Endometrial microvascular endothelial cells (primary cell): ENCODE data around the gene CPS1. TPM values are rescaled to one million over a fixed set of nuclear protein-coding genes. Genes with fewer than 3 reads are reported as not detected.

Source experiments
- in situ Hi-C: cut with HindIII; loops from 2 replicates; pipeline ENCODE4 v1.10.0; 2017; ENCODE audit warnings: low sequenced_read_pairs, low pct_unique_long_range_greater_than_20kb; ENCODE audit errors: inconsistent ontology term
- total RNA-seq: library from RNA; depleted of rRNA; stranded (reverse); fragments of >200 nt; gene quantifications from one replicate; pipeline ENCODE4 v1.2.3, GENCODE V29; 2015; ENCODE audit errors: inconsistent ontology term

Gene CPS1
- total RNA-seq, 1 donor from 2014 or later: 1.1 TPM

- in situ Hi-C loops: no loop called here
Measured at GRCh38 chr2:210544007-210544590, 12.3 kb upstream of the CPS1 start.

DNA sequence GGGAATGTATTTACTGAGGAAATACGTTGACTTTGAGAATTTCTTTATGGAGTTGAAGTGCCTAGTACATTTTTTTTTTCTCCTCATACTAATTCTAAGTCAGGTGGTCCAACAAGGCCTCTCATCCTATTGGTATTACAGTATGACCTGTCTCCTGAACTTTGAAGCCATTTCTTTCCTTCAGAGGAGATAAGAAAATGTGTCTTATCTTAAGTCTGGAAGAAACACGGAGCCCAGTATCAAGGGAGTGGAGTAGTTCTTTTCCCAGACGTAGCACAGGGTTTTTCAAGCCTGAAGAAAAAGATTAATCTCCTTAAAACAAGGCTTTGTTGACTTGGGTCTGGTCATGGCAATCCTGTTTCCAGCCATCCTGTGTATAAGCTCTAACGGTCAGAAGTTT is 11.6 kb upstream of the CPS1 start:
- in situ Hi-C loops: no loop called here

DNA sequence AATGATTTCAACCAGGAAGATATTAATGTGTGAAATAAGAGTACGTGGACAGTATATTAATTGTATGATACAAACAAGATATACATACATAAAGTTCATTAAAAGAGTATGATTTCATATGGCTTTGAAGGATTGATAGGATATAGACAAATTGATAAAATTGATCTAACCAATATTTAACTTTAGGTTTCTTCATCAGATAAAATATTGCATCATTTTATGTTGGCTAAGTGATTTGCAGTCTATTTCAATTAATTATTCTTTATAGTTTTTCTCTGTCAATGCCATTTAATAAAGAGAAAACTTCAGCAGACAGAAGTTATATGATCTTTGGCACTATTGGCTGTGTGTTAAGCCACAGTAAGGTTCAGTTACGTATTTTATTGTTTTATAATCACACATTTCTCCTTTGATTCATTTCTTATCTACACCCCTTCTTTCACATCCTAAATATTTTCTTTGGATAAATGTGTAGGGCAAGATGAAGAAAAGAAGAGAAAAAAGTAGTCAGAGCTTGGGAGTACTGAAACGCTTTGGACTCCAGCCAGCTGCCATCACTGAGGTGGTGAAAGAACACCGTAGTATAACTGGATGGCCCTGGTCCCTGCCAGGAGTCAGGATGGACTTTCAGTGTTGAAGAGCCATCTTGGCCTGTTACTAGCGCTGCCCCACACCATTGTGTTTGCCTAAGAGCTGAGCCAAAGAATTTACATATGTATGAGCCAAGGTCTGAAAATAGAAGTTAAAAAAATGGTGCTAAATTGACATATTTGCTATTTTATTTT is 9.8 kb upstream of the CPS1 start:
- in situ Hi-C loops: no loop called here

DNA sequence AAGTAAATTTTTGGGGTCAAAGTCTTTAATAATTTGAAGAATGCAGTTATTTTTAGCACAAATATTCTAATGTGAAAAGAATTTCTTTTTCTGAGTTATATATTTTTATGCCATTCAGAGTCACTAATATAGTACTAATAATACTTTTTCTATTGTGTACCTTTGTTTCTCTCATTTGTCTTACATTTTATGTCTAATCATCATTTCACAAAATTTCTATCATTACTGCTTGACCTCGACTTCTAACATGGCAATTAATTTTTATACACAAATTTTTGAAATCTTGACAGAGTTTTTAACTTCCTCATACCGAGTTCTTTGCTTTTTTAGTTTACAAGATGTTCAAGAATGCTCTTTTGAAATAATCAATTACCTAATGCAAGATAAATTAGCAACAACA is 8.4 kb upstream of the CPS1 start:
- in situ Hi-C loops: no loop called here

DNA sequence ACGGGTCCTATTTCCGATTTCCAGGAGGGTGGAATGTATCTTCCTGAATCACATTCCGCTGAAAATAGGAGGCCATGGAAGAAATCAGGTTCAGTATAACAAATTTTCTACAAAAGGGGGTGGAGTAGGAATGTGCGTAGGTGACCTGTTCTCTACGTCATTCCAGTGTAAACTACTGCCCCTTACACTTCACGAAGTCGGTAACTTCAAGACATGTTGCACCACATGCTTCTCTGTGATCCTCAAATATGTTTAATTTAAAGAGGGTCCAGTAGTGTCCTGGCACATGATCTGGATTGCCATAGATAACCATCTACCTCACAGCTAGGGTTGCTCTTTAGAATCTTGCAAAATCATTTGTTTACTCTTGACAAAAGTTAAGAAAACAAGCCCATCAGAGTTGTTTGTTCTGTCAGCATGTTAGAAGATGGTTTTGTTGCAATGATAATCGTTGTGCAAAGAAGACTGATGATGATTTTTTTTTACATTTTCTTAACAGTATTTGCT is 7.5 kb upstream of the CPS1 start:
- in situ Hi-C loops: no loop called here

DNA sequence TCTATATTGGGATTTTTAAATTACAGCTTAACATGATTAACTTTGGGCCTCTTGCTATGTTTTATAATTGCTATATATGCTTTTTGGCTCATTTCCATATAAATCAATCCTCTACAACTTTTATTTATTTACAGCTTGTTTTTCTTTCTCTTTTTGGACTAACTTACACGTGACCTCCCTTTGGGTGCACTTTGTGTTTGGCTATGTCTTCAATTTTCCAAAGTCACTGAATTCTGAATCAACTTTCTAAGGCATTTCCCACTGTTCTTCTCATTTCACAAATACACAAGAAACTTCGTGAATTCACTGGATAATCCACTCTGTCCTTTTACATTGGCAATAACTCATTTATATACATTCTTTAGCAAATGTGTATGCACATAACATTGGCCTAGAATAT is 5.4 kb upstream of the CPS1 start:
- in situ Hi-C loops: no loop called here

DNA sequence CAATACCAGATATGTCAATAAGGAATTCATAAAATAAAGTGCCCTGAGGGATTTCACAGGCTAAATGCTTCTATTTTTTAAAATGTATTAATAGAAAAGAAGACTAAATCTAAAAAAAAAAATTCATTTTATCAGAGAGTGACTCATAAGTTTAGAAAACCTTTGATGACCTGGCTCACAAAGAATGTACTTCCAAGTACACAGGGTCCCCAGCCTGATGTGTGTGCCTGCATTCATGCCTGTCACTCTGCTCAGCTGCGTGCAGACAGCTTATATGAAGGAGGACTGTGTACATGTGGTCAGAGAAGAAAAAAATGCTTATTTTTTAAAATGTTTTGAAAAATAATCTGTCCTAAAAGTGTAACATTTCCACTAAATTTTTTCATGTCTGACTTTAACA is 3.0 kb upstream of the CPS1 start:
- in situ Hi-C loops: no loop called here

DNA sequence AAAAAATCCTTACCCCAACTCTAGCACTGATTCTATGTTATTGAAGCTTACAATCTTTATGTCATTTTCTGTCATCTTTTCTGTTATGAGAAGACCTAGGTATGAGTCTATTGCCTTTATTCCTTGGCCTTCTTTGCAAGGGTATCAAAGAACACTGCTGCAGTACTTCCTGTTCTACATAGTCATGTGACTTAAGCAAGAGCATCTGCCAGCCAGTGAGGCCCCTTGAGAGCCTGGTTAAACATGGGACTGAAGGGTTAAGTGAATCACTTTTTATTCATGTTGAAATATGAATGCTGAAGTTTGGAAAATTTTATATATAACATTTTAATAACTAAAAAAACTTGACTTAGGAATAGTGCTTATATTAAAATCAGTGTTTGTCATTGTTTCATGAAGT is 844 bp upstream of the CPS1 start:
- in situ Hi-C loops: no loop called here

DNA sequence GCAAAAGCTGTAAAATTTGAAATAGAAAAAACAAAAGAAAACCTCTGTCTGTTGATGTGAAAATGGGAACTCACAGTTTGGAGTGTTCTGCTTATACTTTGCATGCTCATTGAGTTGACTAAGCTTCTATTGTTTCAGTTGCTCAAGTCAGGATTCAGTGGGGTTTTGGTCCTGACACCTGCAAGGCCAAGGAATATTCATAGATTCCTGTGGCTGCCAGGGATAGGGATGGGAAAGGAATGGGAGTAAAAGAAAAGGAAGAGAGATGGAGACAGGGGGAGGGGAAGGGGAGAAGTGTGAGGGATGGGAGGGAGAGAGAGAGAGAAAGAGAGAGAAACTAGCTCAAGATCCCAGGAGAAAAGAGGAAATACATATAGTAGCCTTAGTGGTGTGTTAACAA is 1.3 kb downstream of the CPS1 start:
- in situ Hi-C loops: no loop called here

- in situ Hi-C loops: no loop called here
Measured at GRCh38 chr2:210558708-210559107, 2.3 kb downstream of the CPS1 start.

DNA sequence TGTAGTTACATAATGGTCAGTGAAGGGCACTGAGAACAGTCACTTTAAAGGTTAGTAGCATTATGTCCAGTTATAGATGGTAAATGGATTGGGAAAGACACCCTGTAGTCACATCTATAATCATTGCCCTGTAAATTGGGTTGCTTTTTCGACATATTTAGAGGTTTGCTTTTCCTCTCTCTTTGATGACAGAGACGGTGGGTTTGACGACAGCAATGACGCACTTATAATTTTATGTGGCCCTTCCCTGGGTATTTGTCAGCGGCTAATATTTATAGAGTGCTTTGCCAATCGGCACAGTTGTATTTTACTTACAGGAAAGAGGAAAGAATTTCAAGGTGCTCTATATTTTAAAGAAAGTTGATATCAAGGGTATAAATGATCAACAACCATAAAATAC is 2.8 kb downstream of the CPS1 start:
- in situ Hi-C loops: no loop called here

- in situ Hi-C loops: no loop called here
Measured at GRCh38 chr2:210561475-210561874, 5.1 kb downstream of the CPS1 start.

DNA sequence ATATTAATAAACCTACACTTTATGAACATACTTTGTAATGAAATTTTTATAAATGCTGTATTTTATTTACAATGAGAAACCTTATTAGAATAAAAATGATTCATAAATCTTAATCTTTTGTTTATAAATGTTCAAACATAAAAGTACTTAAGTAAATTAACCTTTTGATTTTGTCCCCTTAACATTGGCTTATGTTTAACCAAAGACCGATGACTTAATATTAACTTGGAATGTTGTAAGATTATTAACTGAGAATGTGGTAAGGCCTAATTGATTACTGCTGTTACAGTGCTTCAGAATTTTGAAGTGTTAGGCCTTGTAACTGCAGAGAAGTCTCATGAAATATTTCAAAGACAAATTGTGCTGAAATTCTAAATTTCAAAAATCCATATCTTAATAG is 5.7 kb downstream of the CPS1 start:
- in situ Hi-C loops: no loop called here

- in situ Hi-C loops: no loop called here
Measured at GRCh38 chr2:210562502-210563080, 6.2 kb downstream of the CPS1 start.

DNA sequence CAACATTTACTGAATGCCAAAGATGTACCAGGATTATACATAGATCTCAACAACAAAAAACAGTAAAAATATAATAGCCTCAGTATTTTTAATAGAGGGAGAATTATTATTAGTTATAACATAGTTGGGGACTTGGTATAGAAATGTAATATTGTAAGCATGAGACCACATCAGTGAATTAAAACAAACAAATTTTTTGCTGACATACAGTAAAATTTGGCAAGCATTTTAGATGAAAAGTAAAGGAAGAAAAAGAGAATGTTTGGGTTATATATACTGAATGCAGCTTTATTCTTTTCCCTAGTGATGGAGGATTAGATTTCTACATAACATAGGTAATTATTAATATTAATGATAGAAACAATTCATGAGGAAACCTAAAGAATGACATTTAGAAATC is 10.9 kb downstream of the CPS1 start:
- in situ Hi-C loops: no loop called here

DNA sequence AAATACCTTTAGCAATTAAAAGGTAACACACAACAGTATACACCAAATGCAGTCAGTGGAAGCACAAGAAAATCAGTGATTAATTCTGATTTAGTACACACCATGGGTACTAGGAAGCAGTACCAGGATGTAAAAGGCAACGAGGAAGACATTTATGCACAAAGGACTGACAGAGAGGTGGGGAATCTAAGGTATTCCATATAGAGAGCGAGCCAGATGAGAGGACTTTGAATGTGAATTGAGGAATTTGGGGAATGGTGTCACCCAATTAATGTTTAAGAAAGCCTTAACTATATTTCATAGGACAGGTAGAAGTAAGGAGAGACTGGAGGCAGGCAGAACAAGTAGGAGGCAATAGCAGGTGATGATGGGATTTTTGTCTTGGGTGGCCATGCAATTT is 11.7 kb downstream of the CPS1 start:
- in situ Hi-C loops: no loop called here

DNA sequence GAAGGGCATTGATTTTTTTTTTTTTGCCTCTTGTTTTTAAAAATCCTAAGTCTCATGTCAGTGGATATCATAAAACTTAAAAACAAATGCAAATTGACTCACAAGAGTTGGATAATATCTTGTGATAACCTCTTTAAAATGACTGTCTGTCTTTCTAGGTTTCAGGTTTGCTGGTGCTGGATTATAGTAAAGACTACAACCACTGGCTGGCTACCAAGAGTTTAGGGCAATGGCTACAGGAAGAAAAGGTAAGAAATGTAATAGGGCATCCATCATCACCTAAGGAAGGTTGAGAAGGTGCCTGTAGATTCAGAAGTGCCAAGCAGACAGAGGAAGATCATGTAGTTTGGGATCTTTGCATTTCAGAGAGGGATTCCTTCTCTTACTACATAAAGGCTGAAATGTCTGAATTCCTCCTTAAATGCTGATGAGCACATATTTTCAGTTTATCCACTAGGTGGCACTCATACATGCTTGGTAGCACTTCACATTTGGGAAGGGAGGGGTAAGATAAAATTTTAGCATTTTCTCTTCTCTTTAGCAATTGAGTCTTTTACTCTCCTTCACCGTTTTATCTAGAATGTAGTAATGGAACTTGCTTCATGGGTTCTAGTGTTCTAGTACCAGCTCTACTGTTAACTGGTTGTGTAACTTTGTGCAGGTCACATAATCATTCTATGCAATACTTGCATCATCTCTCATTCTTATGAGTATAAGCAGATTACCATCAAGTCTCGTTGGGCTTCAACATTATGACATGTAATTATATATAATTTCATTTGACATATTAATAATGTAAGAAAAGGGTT is 21.1 kb downstream of the CPS1 start:
- in situ Hi-C loops: no loop called here

GRCh38 chr2:210584834-210585233 is 28.4 kb downstream of the CPS1 start:
- in situ Hi-C loops: no loop called here

DNA sequence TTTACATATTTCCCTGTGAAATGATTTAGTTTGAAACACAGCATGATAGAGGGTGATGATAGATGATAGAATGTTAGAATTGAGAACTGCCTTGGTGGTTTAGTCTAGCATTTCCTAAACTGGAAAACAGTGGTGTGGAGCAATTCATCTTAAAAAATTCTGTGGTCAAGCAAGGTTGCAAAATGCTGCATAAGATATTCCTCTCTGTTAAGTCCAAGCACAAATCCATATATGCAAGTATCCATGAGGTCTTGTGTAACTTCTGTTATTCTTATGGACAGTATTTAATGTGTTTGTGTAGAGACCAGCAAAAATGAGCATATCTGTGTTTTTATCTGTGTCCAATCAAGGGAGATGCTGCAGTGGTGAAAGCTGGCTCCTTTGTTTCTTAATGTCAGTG is 30.0 kb downstream of the CPS1 start:
- in situ Hi-C loops: no loop called here

GRCh38 chr2:210591663-210592062 is 35.3 kb downstream of the CPS1 start:
- in situ Hi-C loops: no loop called here
